GM12873 (cell line): ENCODE data around the gene SIRPG.

Experiments used
- TF ChIP-seq, protein P1 (sequence below): IDR thresholded peaks from 2 replicates; pipeline ENCODE4 v1.5.1; 2012; ENCODE audit warnings: low read depth, mild to moderate bottlenecking, moderate library complexity, low read length, control low read depth; ENCODE audit not compliant: insufficient read depth; ENCODE audit errors: missing control alignments

The SIRPG gene

DNA sequence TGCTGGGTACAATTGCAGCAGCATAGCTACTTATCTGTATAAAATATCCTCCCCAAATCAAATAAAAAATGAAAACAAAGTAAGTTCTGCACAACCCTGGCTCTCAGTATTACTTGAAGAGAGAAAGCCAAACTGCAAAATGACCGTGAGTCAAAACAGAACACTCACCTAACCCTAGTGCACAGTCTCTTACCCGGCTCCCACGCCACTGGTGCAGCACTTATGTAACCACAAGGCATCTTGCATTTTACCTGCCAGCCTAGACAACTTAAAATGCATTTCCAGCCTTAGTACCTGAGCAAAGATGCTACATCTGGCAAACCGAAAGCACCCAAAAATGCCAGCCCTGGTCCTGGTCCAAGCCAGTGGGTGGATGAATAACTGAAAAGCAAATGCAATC lies 25.4 kb downstream of the SIRPG start:
- TF ChIP-seq, protein P1, sequence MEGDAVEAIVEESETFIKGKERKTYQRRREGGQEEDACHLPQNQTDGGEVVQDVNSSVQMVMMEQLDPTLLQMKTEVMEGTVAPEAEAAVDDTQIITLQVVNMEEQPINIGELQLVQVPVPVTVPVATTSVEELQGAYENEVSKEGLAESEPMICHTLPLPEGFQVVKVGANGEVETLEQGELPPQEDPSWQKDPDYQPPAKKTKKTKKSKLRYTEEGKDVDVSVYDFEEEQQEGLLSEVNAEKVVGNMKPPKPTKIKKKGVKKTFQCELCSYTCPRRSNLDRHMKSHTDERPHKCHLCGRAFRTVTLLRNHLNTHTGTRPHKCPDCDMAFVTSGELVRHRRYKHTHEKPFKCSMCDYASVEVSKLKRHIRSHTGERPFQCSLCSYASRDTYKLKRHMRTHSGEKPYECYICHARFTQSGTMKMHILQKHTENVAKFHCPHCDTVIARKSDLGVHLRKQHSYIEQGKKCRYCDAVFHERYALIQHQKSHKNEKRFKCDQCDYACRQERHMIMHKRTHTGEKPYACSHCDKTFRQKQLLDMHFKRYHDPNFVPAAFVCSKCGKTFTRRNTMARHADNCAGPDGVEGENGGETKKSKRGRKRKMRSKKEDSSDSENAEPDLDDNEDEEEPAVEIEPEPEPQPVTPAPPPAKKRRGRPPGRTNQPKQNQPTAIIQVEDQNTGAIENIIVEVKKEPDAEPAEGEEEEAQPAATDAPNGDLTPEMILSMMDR: no peak

DNA sequence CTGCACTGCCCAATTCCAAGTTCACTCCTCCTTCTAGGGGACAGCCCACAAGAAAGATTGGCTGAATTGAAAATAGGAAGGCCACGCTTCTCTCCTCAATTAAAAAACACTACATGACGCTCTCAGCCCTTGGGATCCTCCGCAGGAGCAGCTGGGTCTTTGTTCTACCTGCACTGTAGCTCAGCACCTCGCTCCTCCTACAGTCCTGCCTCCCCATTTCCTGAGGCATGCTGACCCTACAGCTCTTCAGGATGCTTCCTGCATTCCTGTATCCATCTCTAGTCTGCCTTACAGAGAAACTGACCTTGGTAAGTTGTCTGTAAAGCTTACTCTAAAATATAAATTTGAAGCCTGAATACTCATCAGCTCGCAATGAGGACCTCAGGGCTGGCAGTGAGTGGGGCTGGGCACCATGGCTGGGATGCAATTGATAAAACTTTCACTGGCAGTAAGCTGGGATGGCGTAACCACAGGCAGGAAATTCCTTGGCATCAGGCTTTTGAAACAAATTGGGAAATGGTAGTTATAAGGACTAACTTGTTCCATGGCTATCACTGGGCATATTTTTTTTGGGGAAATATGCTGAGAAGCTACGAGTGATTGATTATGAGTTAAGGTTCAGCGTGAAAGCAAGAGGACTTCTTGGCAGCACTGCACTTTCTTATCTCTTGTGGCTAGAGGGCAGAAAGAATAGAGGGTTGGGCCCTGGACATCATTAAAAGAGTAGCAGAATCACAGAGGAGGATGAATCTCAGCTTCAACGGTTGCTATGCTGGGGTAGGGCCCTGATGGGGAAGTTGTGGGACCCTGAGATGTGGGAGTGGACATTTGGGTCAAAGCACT lies 26.0 kb downstream of the SIRPG start:
- TF ChIP-seq, protein P1: no peak

DNA sequence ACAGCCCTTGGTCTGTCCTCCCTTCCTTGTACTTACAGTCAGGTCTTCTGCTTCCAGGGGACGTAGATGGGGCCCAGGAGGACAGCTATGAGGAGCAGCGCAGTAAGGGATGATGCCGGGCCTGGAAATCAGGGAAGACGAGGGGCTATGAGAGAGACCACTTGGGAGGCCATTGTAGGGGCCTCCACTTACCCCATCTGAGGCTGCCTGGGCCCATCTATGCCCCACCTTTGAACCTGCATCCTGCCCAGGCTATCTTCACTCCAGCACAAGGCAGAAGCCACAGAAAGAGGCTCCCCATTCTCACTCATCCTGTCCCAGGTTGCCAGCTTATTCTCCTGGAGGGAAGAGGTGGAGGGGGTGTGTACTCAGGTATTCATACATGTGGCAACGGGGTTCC lies 27.4 kb downstream of the SIRPG start:
- TF ChIP-seq, protein P1: no peak

DNA sequence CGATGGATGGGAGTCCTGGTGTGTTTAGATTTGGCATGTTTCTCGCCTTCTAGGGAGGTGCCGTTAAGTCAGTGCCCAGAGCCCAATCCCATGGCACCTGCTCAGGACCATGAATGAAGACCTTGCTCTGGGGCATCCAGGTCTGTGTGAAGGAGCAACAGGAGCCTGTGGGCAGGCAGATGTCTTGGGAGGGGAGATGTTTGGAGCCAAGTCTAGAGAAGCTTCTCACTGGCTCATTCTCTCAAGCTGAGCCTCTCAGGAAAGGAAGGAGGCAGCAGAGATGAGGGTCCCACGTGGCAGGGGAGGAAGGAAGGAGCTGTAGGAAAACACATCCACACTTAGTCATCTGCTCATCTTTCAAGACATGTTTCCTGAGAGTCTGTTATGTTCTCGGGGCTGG lies 28.3 kb downstream of the SIRPG start:
- TF ChIP-seq, protein P1: no peak

DNA sequence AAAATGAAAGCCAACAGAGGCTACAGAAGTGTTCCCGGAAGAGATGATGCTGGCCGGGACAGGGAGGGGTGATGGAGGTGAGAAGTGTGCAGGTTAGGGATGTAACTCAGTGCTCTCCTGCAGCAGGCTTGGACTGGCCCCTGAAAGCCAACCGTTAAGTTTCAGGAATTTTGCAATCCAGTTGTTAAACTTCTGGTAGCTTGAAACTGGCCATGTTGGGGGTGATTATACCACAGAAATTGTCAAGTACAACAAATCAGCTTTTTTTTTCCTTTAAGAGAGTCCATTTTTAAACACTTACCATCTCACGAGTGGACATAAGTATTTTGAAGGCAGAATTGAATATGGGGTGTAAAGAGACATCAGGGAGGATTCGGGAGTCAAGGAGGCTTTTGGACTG lies 29.0 kb downstream of the SIRPG start:
- TF ChIP-seq, protein P1: no peak

DNA sequence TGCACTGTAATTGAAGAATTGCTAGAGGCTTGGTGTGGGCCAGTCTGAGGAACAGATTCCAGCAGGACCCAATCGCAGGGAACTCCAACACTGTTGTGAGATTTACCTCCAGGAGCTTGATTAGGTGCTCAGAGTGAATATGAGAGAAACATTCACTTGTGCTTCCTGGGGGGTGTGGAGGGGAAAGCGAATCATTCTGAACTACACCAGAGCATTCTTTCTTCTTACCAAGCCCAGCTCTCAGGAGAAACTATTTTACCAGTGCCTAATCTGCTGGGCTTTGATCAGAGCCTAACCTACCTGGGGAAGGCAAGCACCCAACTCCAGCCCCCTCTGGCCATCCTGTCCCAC lies 30.4 kb downstream of the SIRPG start:
- TF ChIP-seq, protein P1: no peak

DNA sequence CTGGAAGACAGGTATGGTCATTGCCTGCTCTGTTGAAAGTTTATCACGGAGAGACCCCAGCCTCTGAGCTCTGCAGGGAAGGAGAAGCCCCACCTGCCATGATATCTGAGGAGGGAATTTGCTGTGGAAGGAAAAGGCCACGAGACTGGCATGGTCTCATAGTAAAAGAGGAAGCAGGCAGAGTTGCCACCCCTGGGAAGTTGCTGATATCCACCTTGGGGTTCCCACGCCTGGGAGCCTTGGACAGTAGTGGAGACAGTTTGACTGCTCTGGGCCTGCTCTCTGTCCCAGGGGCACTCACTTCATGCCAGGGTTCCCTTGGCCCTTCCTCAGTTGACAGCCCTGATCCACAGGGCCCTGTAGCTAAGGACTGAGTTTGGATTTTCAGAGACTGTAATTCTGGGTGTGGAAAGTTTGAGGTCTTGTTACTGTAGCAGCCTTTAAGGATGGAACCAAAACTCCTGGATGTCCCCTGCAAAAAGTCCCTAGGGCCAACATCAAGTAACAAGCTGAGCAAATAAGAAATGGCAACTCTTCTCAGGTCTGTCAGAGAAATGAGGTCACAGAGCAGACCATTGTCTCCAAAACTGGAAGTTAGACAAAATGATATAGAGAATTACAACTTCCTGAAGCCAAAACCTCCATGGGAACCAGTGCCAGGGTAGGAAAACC lies 30.9 kb downstream of the SIRPG start:
- TF ChIP-seq, protein P1: no peak
